ENCODE measurements around the gene ARPC5L.
A peak's percentile ranks its signal among the peaks of the same experiment; 100 is the strongest.

ARPC5L gene

GRCh38 chr9:124818431-124819281 lies 43.3 kb upstream of the ARPC5L start:
- no peaks in the 10 kb centered on the region for H3F3A ChIP-seq (ENCODE audit: low read depth)
- no peaks in the 10 kb centered on the region for H3K9me3 ChIP-seq (ENCODE audit: insufficient read depth, low read depth, low read length)
- no peaks in the 10 kb centered on the region for H3K27me3 ChIP-seq (ENCODE audit: insufficient read depth, low read length, poor library complexity, severe bottlenecking)
- H3K4me3 ChIP-seq (ENCODE audit: low read length, poor library complexity, severe bottlenecking): no peak overlapping the region
- H3K9me2 ChIP-seq (replicated peaks; ENCODE audit: low read depth, low read length): no peaks in the 10 kb centered on the region
- no peak overlapping the region for H3K4me2 ChIP-seq (ENCODE audit: low read depth, low read length, poor library complexity, severe bottlenecking)
- no peak overlapping the region for H3K9ac ChIP-seq (ENCODE audit: low read depth, low read length, poor library complexity, severe bottlenecking)
- H4K20me1 ChIP-seq (ENCODE audit: insufficient read depth, low read length, poor library complexity, severe bottlenecking): no peaks in the 10 kb centered on the region
- H2AFZ ChIP-seq (ENCODE audit: low read length): peak overlapping the region; percentile 68; the same call in 1 of the 2 replicates
- no peaks in the 10 kb centered on the region for H3K79me2 ChIP-seq (ENCODE audit: insufficient read depth, low read length)
- H3K36me3 ChIP-seq (ENCODE audit: insufficient read depth, low read length): no peaks in the 10 kb centered on the region
- TF ChIP-seq EZH2phosphoT487 (IDR thresholded peaks at IDR 0.05; ENCODE audit: borderline replicate concordance): no peak
- TF ChIP-seq CTCF (conservative IDR thresholded peaks at IDR 0.05; ENCODE audit: low read length): no peak
- H3K4me1 ChIP-seq (ENCODE audit: insufficient read depth, low read length, poor library complexity, severe bottlenecking): no peaks in the 10 kb centered on the region

- H2AFZ ChIP-seq (ENCODE audit: low read length): no peak overlapping the region
- no peaks in the 10 kb centered on the region for H3K9me2 ChIP-seq (replicated peaks; ENCODE audit: low read depth, low read length)
- TF ChIP-seq CTCF (conservative IDR thresholded peaks at IDR 0.05; ENCODE audit: low read length) (no peak), EZH2phosphoT487 (IDR thresholded peaks at IDR 0.05; ENCODE audit: borderline replicate concordance) (no peak)
- no peaks in the 10 kb centered on the region for H3K27me3 ChIP-seq (ENCODE audit: insufficient read depth, low read length, poor library complexity, severe bottlenecking)
- H3K4me1 ChIP-seq (ENCODE audit: insufficient read depth, low read length, poor library complexity, severe bottlenecking): no peaks in the 10 kb centered on the region
- H3F3A ChIP-seq (ENCODE audit: low read depth): no peaks in the 10 kb centered on the region
- H3K36me3 ChIP-seq (ENCODE audit: insufficient read depth, low read length): no peaks in the 10 kb centered on the region
- H4K20me1 ChIP-seq (ENCODE audit: insufficient read depth, low read length, poor library complexity, severe bottlenecking): no peaks in the 10 kb centered on the region
- H3K79me2 ChIP-seq (ENCODE audit: insufficient read depth, low read length): no peaks in the 10 kb centered on the region
- no peaks in the 10 kb centered on the region for H3K9me3 ChIP-seq (ENCODE audit: insufficient read depth, low read depth, low read length)
- H3K4me2 ChIP-seq (ENCODE audit: low read depth, low read length, poor library complexity, severe bottlenecking): no peak overlapping the region
- no peak overlapping the region for H3K9ac ChIP-seq (ENCODE audit: low read depth, low read length, poor library complexity, severe bottlenecking)
- H3K4me3 ChIP-seq (ENCODE audit: low read length, poor library complexity, severe bottlenecking): no peak overlapping the region
These were observed 41.0 kb upstream of the ARPC5L start for GRCh38 chr9:124820698-124821623.

GRCh38 chr9:124828489-124829333 lies 33.2 kb upstream of the ARPC5L start:
- no peak overlapping the region for H2AFZ ChIP-seq (ENCODE audit: low read length)
- TF ChIP-seq EZH2phosphoT487 (IDR thresholded peaks at IDR 0.05; ENCODE audit: borderline replicate concordance) (no peak), CTCF (conservative IDR thresholded peaks at IDR 0.05; ENCODE audit: low read length) (no peak)
- no peaks in the 10 kb centered on the region for H3K27me3 ChIP-seq (ENCODE audit: insufficient read depth, low read length, poor library complexity, severe bottlenecking)
- no peak overlapping the region for H3K4me2 ChIP-seq (ENCODE audit: low read depth, low read length, poor library complexity, severe bottlenecking)
- no peaks in the 10 kb centered on the region for H3F3A ChIP-seq (ENCODE audit: low read depth)
- H3K36me3 ChIP-seq (ENCODE audit: insufficient read depth, low read length): no peaks in the 10 kb centered on the region
- H3K9me2 ChIP-seq (replicated peaks; ENCODE audit: low read depth, low read length): no peaks in the 10 kb centered on the region
- no peak overlapping the region for H3K4me3 ChIP-seq (ENCODE audit: low read length, poor library complexity, severe bottlenecking)
- no peaks in the 10 kb centered on the region for H3K4me1 ChIP-seq (ENCODE audit: insufficient read depth, low read length, poor library complexity, severe bottlenecking)
- H3K79me2 ChIP-seq (ENCODE audit: insufficient read depth, low read length): no peaks in the 10 kb centered on the region
- no peak overlapping the region for H3K9ac ChIP-seq (ENCODE audit: low read depth, low read length, poor library complexity, severe bottlenecking)
- H3K9me3 ChIP-seq (ENCODE audit: insufficient read depth, low read depth, low read length): no peaks in the 10 kb centered on the region
- no peaks in the 10 kb centered on the region for H4K20me1 ChIP-seq (ENCODE audit: insufficient read depth, low read length, poor library complexity, severe bottlenecking)

Measured in Loucy (cell line).